HK-2 (cell line): ENCODE results near the gene EDEM3.
"Not testable (repeated sequence)": the region's sequence is repeated elsewhere in the genome, so short reads cannot be mapped to it uniquely, and the experiment has no call there.

Experiments
- DNase-seq: peaks from one replicate; pipeline ENCODE4 v3.0.0-alpha.2; 2018; ENCODE audit not compliant: unreplicated experiment

The EDEM3 gene

DNA sequence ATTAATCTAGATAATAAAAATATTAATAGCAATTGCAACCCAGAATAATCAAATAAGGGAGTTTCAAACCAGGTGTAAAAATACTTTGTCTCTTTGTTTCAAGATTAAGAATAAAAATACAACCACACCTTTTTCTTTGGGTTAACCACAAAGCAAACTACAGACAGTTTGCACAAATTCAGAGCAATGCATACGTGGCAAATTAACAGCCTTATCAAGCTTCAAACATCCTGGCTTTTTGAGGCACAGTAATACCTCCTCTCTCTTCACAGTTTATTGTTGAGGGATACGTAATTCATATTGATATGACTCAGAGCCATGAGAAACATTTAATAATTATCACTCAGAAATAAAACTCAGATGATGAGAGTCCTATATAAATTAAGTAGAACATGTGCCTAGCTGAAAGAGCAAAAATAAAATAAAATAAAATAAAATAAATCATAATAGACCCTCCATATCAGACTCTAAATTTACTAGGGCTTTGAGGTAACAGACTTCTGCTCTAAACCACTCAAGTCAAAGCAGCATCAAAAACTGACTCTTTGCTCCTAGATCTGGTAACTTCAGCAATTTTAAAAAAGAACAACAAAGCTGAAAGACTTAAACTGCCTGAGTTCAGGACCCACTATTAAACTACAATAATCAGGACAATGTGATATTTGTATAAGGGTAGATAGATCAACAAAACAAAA lies 11.4 kb downstream of the EDEM3 start:
- no peak for DNase-seq

DNA sequence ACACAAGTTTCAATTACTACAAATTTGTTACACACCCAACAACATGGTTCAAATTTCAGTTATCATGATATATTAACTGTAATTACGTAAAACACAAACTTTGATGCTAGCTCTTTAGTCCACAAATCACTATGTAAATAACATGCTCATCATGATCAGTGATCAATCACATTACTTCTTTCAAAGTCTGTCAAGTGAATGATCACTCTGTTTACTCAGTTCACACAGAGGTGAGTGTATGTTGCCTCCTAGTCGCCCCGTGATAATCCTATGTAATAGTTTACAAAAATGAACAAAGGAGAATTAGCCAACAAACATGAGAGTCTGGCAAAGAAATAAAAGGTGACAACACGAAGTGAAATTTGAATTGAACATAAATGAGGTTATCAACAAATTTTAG lies 14.3 kb downstream of the EDEM3 start:
- no peak for DNase-seq

DNA sequence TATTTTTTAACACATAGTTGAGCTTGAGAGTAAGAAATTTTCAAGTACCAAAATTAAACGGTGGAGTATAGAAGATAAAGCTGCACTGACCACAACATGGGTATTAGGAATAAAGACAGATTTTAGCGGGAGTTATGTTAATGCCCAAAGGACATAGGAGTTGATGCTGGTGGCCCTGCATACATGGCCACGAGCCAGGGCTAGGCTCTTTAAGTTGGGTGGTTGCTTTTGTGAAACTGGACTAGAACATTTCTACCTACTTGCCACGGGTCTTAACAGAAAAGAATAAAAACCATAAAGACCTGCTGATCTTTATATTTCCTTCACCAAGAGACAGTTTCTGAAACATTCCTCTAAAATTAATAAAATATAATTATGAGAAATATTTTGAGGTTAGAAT lies 14.9 kb downstream of the EDEM3 start:
- DNase-seq = no peak

DNA sequence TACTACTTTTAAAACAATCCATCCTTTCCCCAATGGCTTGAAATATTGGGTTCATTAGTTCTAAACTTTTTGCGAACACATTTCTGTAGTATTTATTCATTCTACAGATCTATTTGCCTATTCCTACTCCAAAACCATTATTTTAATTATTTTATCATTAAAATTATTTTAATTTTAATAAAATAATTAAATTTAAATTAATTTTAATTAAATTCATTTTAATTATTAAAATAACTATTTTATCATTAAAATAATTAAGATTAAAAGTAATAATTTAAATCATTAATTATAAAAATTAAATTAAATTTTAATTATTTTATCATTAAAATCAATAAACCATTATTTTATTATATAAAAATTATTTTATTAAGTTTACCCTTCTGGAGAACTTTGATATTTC lies 15.6 kb downstream of the EDEM3 start:
- DNase-seq = no peak

DNA sequence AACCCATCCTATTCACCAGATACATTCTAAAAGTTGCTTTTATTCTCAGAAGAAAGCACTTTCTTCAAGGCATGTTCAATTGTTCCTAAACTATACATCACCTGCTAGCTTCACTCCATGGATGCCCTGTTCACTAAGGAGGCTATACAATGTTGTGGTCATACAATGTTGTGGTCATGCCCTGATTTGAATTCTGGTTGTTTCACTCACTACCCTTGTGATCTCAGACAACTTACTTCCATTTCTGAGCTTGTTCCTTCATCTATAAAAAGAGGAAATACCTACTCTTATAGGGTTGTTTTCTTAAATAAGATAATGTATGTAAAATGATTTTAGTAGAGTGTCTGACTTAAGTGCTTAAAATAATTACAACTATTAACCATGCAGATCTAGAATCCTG lies 19.7 kb downstream of the EDEM3 start:
- no peak for DNase-seq

DNA sequence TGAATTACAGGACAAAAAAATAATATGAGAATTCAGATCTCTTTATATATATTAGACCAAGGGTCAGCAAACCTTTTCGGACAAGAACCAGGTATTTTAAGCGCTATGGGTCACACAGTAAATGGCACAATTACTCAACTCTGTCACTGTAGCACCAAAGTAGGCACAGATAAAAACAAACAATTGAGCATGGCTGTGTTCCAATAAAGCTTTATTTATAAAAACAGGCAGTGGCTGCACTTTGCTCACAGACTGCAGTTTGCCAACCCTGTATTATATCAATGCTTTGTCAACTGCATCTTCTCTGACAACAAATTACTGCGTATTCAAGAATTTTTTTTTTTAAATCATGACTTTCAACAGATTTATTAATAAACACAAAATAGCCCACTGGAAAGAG lies 29.8 kb downstream of the EDEM3 start:
- DNase-seq = no peak

DNA sequence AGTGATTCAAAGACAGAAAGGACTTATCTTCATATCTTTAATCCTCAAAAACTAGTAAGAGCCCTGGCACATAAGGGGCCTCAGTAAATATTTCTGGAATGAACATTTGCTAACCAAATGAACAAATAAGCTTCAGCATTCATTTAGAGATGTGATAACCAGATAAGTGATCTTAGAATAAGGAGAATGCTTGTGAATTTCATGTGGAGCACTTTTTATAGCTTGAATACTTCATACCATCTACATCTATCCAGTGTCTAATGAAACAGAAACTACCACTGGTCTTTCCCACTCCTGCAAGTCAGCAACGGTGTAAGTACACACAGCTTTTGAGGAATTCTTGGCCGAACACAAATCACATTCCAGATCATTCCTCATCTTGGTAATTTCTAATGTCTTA lies 38.5 kb downstream of the EDEM3 start:
- no peak for DNase-seq

DNA sequence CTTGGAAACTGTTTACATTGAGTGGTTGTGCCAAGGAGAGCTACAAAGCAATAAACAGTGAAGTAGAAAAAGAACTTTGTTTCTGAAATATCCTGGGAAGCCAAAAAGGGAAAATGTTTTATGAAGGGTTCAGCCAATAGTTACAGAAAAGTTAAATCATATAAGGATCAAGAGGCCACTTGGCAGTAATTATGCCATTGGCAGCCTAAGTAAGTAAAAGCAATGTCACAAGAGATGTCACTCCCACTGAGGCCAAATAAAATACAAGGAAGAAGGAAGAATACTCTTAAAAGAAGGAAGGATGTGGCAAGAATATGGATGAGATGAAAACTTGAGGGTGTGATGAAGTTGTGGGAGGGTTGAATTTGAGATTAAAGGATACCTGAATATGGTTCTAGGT lies 45.2 kb downstream of the EDEM3 start:
- DNase-seq = no peak

DNA sequence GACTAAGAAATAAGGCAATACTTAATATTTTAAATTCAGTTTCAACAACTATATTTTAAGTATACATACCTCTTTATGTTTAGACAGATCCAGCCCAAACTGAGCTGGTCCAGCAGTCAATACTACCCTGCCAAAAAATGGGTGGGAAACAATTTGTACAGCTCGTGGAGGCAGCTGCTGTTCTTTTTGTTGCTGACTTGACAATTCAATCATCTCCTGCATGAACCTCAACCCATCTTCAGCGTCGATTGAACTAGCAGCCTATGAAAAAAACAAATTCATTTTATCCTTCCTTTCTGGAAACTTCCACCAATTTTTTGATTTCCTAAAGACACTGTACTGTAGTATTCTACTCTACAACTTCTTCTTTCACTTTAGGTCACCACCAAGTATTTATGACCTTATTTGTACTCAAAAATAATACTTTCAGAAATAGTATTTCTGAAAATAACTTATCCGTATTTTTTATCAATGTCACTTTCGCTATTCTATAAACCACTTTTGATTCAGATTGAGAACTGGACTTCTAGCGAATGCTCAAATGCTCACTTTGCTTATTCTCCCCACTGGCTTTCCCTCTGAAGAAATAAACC lies 46.5 kb downstream of the EDEM3 start:
- DNase-seq = no peak

DNA sequence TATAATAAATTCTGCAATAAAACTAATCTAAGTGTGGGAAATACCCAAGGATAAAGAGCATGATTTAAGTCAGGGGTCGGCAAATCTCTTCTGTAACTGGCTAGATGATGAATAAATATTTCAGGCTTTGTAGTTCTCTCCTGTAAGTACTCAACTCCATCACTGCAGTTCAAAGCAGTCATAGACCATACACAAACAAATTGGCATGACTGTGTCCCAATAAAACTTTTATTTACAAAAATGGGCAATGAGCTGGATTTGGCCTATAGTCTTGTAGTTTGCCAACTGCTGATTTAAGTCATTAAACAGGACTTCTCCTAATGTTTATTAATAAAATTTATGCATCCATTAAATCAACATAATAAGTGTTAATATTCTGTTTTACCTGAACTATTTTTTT lies 49.4 kb downstream of the EDEM3 start:
- no peak for DNase-seq

DNA sequence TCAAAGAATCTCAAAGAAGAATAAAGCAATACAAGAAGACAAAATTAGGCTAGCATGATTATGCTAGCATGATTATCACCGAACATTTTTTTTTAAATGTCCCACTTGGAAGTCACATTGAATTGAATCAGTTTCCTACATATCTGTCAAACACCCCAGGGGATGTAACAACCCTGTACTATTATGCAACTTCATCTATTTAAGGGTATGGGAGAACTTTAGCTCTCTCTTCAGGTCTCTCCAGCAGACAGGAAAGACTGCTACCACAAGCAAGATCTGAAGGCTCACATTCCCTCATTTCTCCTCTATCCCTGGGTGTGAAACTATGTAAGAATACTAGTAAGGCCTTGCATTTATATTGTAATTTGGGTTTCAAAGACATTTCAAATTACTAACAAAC lies 52.8 kb downstream of the EDEM3 start:
- DNase-seq = no peak

DNA sequence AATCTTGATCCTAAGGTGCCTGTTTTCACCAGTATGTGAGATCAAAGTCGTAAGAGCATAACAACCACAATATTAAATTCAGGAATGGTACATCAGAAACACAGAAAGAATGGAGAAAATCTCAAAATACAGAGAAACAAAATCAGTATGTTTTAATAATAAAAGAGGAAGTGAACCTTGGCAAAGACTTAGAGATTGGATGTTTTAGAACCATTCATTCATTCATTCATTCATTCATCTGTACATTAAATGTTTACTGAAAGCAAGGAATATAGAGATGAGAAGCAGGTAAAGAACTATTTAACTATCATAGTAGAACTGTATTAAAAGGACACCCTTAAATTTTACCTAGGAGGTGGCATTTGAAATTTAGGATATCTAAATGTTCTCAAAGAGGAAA lies 55.7 kb downstream of the EDEM3 start:
- no peak for DNase-seq

DNA sequence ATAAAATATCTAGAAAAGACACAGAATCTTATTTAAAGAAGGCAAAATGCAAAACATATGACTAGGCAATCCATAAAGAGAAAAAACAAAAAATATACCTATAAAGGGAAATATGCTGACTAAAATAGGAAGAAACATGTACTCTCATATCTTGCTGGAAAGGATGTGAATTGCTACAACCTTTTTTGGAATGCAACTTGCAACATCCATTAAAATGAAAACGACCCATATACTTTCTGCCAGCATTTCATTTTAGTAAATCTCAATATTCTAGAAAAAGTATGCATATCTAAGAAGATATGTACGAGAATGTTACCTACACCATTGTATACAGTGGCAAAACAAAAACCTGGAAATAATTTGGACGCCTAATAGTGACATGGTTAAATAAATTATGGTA lies 56.6 kb downstream of the EDEM3 start:
- no peak for DNase-seq

DNA sequence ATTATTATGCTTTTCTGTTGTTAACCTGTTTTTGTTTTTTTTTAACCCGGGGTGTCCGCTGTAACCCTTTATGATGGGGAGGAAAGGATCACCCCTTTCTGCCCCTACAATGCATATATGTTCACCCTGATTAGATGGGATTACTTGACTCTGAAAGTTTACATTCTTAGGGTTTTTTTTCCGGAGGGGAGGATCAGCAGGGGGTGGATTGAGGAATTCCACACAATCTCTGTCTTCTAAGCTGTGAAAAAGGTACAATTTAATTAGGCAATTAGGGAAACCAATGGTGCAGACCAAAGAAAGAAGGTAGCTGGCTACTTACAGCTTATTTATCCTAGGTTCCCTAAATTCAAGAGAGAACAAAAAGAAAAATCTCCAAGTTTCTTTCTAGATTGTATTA lies 58.3 kb downstream of the EDEM3 start:
- no peak for DNase-seq

DNA sequence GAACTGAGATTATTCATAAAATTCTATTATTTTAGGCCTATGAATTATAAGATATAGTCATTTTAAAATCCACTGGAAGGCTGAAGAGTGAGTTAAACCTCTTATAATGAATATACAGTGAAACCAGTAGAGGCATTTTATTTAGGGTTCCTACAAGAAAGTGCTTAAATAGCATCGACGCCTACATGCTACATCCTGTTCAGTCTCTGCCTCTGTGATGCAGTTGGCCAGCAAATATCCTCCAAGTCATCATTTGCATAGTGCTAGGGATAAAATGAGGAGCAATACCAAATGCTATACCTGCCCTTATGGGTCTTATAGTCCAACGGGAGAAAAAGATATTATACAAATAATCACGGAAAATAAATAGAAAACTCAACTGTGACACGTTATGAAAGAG lies 59.6 kb downstream of the EDEM3 start:
- DNase-seq = no peak

DNA sequence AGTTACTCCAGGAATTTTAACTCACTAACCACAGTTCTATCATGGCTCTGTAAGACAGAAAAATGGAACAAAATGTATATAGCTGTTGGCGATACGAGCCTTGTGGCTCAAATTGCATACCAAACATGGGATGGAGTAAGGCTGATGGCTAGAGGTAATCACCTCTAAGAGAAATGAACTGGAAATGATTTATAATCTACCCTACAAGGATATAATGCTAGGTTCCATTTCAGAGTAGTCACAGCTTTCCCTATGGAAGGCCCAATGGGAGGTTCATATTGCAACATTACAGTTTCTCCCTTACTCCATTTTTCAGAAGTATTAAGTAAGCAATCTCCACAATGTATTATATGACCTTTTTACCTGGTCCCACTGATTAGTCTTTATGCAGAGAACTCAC lies 61.6 kb downstream of the EDEM3 start:
- DNase-seq = no peak

DNA sequence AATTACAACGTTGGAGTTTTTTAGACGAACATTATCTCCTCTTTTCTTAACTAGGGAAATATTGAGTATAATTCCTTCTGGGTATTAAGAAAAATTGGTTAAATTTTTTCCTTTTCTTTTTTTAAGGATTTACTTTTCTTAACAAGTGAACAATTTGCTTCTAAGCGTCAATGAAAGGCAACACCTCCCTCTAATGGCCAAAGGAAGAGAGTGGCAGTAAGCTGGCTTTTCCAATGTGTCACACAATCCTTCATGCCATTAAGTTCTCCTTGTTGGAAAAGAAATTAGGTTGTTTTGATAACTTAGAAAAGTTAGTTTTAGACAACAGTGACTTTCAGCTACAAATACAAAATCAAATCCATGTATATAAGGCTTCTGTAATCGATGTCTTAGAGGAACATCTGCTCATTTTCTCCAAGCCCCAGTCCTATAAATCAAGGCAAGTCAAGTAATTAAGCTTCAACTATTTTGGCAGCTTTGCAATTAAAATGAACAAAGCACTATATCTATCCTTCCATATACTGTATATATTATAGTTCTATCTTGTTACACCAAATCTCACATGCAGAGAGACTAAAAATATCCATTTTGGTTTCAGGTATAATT lies 62.8 kb downstream of the EDEM3 start:
- no peak for DNase-seq

DNA sequence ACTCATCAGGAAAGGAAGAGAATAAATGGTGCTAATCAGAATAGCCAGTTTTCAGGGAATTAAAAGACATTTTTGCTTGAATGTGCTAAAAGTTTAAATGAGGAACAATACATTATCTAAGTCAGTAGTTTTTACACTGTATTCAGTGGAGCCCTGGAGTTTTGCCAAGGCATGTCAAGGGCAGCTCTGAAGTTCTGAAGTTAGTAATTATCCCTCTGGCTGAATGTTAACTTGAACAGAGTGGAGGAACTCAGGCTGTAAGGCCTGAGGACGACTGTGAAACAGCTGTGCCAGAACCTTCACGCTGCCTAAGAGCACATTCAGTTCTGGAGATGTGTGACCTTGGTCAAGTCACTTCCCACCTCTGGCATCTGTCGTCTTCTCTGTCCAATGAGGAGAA lies 68.1 kb downstream of the EDEM3 start:
- no peak for DNase-seq

DNA sequence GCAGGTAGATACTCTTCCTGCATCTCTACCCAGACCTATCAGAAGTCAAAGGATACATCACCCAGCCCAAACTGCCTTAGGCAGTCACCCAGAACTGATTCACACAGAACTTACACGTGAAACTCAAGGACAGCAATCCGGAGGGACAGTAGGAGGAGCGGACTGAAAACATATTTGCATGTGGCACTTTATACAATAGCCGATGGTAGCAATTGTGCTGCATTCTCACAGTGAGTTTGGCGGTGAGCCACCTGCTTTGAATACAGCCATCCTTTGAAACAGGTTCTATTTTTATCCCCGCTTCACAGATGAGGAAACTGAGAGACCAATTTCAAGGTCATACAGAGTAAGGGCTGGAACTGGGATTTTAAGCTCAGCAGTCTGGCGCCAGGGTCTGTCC lies 69.5 kb downstream of the EDEM3 start:
- DNase-seq = no peak

DNA sequence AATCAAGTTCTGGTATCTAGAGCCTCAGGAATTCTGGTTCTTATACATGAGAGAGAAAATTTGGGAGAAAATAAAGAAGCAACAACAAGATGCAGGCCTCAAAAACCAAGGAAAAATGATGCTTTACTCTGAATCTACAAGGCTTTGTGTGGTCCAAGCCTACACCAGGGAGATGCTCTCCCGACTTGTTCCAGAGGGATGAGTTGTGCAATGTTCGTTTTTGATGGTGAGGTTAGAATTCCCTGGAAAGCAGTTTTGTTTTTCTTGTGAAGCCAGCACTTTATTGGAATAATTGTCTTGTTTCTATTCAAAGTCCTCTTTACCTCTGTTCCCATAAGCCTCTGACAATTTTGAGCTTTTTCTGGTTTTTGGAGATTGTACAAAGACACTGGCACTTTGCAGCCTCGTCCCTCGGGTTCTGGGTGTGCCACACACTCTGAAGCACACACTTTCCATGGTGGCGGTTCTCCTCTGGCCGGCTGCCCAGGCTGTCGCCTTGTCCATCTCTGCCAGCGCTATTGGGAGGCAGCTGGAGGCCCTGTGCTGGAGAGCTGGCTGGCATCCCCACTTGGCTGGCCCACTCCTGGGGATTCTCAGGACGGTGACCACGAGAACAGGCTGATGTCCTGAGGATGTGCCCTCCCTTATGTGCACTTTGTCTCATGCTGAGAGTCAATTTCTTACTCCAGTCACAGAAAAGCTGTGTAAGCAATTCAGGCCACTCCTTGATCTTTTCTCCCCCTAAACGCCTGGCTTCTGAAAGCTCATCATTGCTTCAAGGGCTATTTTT lies 70.2 kb downstream of the EDEM3 start:
- no peak for DNase-seq

DNA sequence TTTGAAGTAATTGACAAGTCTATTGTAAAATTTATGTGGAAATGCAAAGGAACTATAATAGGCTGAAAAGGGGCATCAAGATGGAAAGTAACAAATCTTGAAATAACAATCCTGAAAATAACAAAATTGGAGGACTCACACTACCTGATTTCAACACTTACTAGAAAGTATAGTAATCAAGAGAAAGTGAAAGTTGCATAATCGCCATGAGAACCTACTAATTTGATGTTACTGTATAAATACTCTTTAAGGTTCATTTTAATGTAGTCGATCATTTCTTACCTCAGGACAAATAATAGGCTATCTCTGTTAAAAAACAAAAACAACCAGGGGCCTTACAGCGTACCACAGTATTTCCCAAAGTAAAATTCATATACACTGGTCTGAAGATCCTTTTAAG lies 71.7 kb downstream of the EDEM3 start:
- DNase-seq = no peak

DNA sequence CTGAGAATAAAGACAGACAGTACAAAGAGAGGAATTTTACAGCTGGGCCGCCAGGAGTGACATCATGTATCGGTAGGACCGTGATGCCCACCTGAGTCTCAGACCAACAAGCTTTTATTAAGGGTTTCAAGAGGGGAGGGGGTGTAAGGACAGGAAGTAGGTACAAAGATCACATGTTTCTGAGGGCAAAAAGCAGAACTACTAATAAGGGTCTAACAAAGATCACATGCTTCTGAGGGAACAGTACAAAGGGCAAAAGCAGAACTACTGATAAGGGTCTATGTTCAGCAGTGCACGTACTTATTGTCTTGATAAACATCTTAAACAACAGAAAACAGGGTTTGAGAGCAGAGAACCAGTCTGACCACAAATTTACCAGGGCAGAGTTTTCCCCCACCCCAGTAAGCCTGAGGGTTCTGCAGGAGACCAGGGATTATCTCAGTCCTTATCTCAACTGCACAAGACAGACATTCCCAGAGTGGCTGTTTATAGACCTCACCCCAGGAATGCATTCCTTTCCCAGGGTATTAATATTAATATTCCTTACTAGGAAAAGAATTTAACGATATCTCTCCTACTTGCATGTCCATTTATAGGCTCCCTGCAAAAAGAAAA lies 73.9 kb downstream of the EDEM3 start:
- DNase-seq = not testable (repeated sequence)
